Fibroblast of gingiva (primary cell): Measurements from ENCODE around the gene SCNN1B.

ENCODE experiments used
- DNase-seq: peaks from one replicate; pipeline ENCODE4 v3.0.0-alpha.2; 2011; ENCODE audit warnings: low read depth

The SCNN1B gene

GRCh38 chr16:23321206-23321875 lies 19.2 kb downstream of the SCNN1B start:
- no peak for DNase-seq

GRCh38 chr16:23323224-23324030 lies 21.3 kb downstream of the SCNN1B start:
- no peak for DNase-seq

- no peak for DNase-seq
These were observed 22.6 kb downstream of the SCNN1B start for GRCh38 chr16:23324727-23325126.

GRCh38 chr16:23327836-23328235 lies 25.7 kb downstream of the SCNN1B start:
- DNase-seq, result no peak

- DNase-seq, result no peak
These were observed 28.1 kb downstream of the SCNN1B start for GRCh38 chr16:23330161-23330560.

GRCh38 chr16:23330583-23331249 lies 28.6 kb downstream of the SCNN1B start:
- DNase-seq, result no peak

GRCh38 chr16:23333034-23333579 lies 31.0 kb downstream of the SCNN1B start:
- DNase-seq, result no peak

GRCh38 chr16:23333831-23334456 lies 31.8 kb downstream of the SCNN1B start:
- no peak for DNase-seq

GRCh38 chr16:23334457-23334853 lies 32.4 kb downstream of the SCNN1B start:
- no peak for DNase-seq

GRCh38 chr16:23334950-23335349 lies 32.8 kb downstream of the SCNN1B start:
- DNase-seq, result no peak

- DNase-seq, result no peak
These were observed 35.9 kb downstream of the SCNN1B start for GRCh38 chr16:23337836-23338550.

GRCh38 chr16:23339787-23340186 lies 37.7 kb downstream of the SCNN1B start:
- DNase-seq, result no peak

GRCh38 chr16:23342083-23342640 lies 40.1 kb downstream of the SCNN1B start:
- DNase-seq, result no peak

GRCh38 chr16:23343643-23344612 lies 41.8 kb downstream of the SCNN1B start:
- DNase-seq, result no peak

GRCh38 chr16:23345237-23345636 lies 43.1 kb downstream of the SCNN1B start:
- no peak for DNase-seq

- no peak for DNase-seq
These were observed 46.7 kb downstream of the SCNN1B start for GRCh38 chr16:23348579-23349469.

GRCh38 chr16:23351360-23351759 lies 49.3 kb downstream of the SCNN1B start:
- no peak for DNase-seq

- DNase-seq, result no peak
These were observed 51.3 kb downstream of the SCNN1B start for GRCh38 chr16:23353440-23353839.

- no peak for DNase-seq
These were observed 52.1 kb downstream of the SCNN1B start for GRCh38 chr16:23354246-23354645.
